ENCODE results near the gene FAM81B.

FAM81B gene

DNA sequence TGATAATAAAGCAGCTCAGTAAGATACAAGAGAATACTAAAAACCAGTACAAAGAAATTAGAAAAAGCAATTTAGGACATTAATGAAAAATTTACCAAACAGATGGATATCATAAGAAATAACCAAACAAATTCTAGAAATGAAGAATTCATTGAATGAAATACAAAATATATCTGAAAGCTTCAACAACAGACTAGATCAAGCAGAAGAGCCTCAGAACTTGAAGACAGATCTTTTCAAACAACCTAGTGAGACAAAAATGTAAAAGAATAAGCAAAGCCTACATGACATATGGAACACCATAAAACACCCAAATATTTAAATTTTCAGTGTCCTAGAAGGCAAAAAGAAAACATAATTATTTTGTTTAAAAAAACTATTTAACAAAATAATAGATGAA, 96.7 kb downstream of the FAM81B start:
- DNase-seq, result no peak

Measured in NK-92 treated with Interleukin-12 subunit alpha and Interleukin-12 subunit beta, amount 100 ng/mL, for 24 hours (cell line).